ENCODE data around the gene ADM2.

GRCh38 chr22:50535113-50535512, 53.8 kb downstream of the ADM2 start:
- TF ChIP-seq, protein P1, sequence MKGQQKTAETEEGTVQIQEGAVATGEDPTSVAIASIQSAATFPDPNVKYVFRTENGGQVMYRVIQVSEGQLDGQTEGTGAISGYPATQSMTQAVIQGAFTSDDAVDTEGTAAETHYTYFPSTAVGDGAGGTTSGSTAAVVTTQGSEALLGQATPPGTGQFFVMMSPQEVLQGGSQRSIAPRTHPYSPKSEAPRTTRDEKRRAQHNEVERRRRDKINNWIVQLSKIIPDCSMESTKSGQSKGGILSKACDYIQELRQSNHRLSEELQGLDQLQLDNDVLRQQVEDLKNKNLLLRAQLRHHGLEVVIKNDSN (IDR thresholded peaks at IDR 0.05; ENCODE audit: borderline replicate concordance, low read depth), result no peak
- TF ChIP-seq TEAD4 (IDR thresholded peaks at IDR 0.05; ENCODE audit: borderline replicate concordance, insufficient read depth), result no peak
- TF ChIP-seq NRF1 (IDR thresholded peaks at IDR 0.05; ENCODE audit: low read depth, low read length), result no peak

All from SK-N-SH (cell line).